ENCODE data around the gene LDHAL6B. TPM values are rescaled to one million over a fixed set of nuclear protein-coding genes. Genes with fewer than 3 reads are reported as not detected.

Gene LDHAL6B
- total and polyA plus RNA-seq, 2 experiments from 2014 or later: not detected

GRCh38 chr15:59221511-59222505, 15.2 kb downstream of the LDHAL6B start:
- no peak for TF ChIP-seq CTCF (IDR thresholded peaks at IDR 0.05; ENCODE audit: low read depth, low read length)
- Histone ChIP-seq H3K36me3 (no peaks in the 10 kb centered on the region), H3K27ac (no peak overlapping the region), H3K27me3 (no peaks in the 10 kb centered on the region), H3K4me1 (ENCODE audit: low read depth) (peaks cover 3% of the 10 kb centered on the region), H3K9me3 (ENCODE audit: low read depth) (no peaks in the 10 kb centered on the region), H3K4me3 (no peak overlapping the region)
- DNase-seq (ENCODE audit: low read depth in 1 of 2, low spot score in 1 of 2): peak in 1 of 2 donors; percentile 75

GRCh38 chr15:59222906-59223550, 16.4 kb downstream of the LDHAL6B start:
- TF ChIP-seq CTCF (IDR thresholded peaks at IDR 0.05; ENCODE audit: low read depth, low read length): no peak
- Histone ChIP-seq H3K4me3 (no peak overlapping the region), H3K27ac (no peak overlapping the region), H3K27me3 (no peaks in the 10 kb centered on the region), H3K4me1 (ENCODE audit: low read depth) (peaks cover 3% of the 10 kb centered on the region), H3K9me3 (ENCODE audit: low read depth) (no peaks in the 10 kb centered on the region), H3K36me3 (no peaks in the 10 kb centered on the region)
- DNase-seq (ENCODE audit: low read depth in 1 of 2, low spot score in 1 of 2): no peak

GRCh38 chr15:59223736-59224135, 17.1 kb downstream of the LDHAL6B start:
- TF ChIP-seq CTCF (IDR thresholded peaks at IDR 0.05; ENCODE audit: low read depth, low read length): no peak
- peaks cover 3% of the 10 kb centered on the region for H3K4me1 ChIP-seq (ENCODE audit: low read depth)
- DNase-seq (ENCODE audit: low read depth in 1 of 2, low spot score in 1 of 2): peak in 1 of 2 donors; percentile 25
- H3K27ac ChIP-seq: no peak overlapping the region
- H3K9me3 ChIP-seq (ENCODE audit: low read depth): no peaks in the 10 kb centered on the region
- no peaks in the 10 kb centered on the region for H3K27me3 ChIP-seq
- H3K4me3 ChIP-seq: no peak overlapping the region
- no peaks in the 10 kb centered on the region for H3K36me3 ChIP-seq

GRCh38 chr15:59224474-59224873, 17.8 kb downstream of the LDHAL6B start:
- TF ChIP-seq CTCF (IDR thresholded peaks at IDR 0.05; ENCODE audit: low read depth, low read length): no peak
- Histone ChIP-seq H3K4me3 (no peak overlapping the region), H3K27me3 (no peaks in the 10 kb centered on the region), H3K27ac (no peak overlapping the region), H3K4me1 (ENCODE audit: low read depth) (peaks cover 3% of the 10 kb centered on the region), H3K36me3 (no peaks in the 10 kb centered on the region), H3K9me3 (ENCODE audit: low read depth) (no peaks in the 10 kb centered on the region)
- DNase-seq (ENCODE audit: low read depth in 1 of 2, low spot score in 1 of 2): peak in 1 of 2 donors; percentile 13

- H3K36me3 ChIP-seq: no peaks in the 10 kb centered on the region
- H3K27ac ChIP-seq: no peak overlapping the region
- TF ChIP-seq CTCF (IDR thresholded peaks at IDR 0.05; ENCODE audit: low read depth, low read length): no peak
- H3K9me3 ChIP-seq (ENCODE audit: low read depth): no peaks in the 10 kb centered on the region
- peaks cover 3% of the 10 kb centered on the region for H3K4me1 ChIP-seq (ENCODE audit: low read depth)
- no peak overlapping the region for H3K4me3 ChIP-seq
- DNase-seq (ENCODE audit: low read depth in 1 of 2, low spot score in 1 of 2): no peak
- H3K27me3 ChIP-seq: no peaks in the 10 kb centered on the region
Measured at GRCh38 chr15:59227021-59227420, 20.4 kb downstream of the LDHAL6B start.

All from cardiac muscle cell (in vitro differentiated cells and primary cell).